OCI-LY1 (cell line): Measurements from ENCODE around the gene ADCY1.

Source experiments
- CTCF ChIP-seq: fragments of 200-600 bp; sonication (generic), shearing (Covaris generic); IDR thresholded peaks from 2 replicates; pipeline ENCODE4 v1.5.1; 2017; ENCODE audit warnings: mild to moderate bottlenecking, antibody characterized with exemption, low read length, moderate library complexity, mixed read lengths
- EZH2 ChIP-seq: fragments of 200-600 bp; sonication (generic), shearing (Covaris generic); IDR thresholded peaks from 2 replicates; pipeline ENCODE4 v1.8.0; 2017; ENCODE audit warnings: borderline replicate concordance, mixed run types, mild to moderate bottlenecking, antibody characterized with exemption, low read length, moderate library complexity, mixed read lengths

GRCh38 chr7:45712872-45713668 is 138.9 kb downstream of the ADCY1 start:
- TF ChIP-seq CTCF = no peak
- TF ChIP-seq EZH2 = no peak
